Peyer's patch (tissue), 4 donors: ENCODE measurements around the gene COL3A1. TPM values are rescaled to one million over a fixed set of nuclear protein-coding genes. Genes with fewer than 3 reads are reported as not detected.

ENCODE experiments used
- DNase-seq, 3 donors: peaks; one replicate each; pipeline ENCODE4 v3.0.0-alpha.2; 2017 to 2019
- H3K27ac ChIP-seq, 4 donors: fragments of 200-600 bp; sonication (generic); one replicate each; pipeline ENCODE4 v1.5.1; 2016 to 2019
- H3K27me3 ChIP-seq, 2 donors: fragments of 200-600 bp; sonication (generic); one replicate each; pipeline ENCODE4 v1.5.1; 2019
- H3K36me3 ChIP-seq, 3 donors: fragments of 200-600 bp; sonication (generic); one replicate each; pipeline ENCODE4 v1.5.1; 2016 to 2019
- H3K4me1 ChIP-seq, 4 donors: fragments of 200-600 bp; sonication (generic); one replicate each; pipeline ENCODE4 v1.5.1; 2016 to 2019
- H3K4me3 ChIP-seq, 4 donors: fragments of 200-600 bp; sonication (generic); 1 replicate in 3 of 4; 2 replicates in 1 of 4; pipeline ENCODE4 v1.5.1; 2016 to 2019; ENCODE audit warnings: mild to moderate bottlenecking in 1 of 4
- H3K9me3 ChIP-seq, 4 donors: fragments of 200-600 bp; sonication (generic); one replicate each; pipeline ENCODE4 v1.5.1; 2016 to 2019; ENCODE audit warnings: mild to moderate bottlenecking in 1 of 4
- POLR2A ChIP-seq, 2 donors: fragments of 450-650 bp; IDR thresholded peaks; one replicate each; pipeline ENCODE4 v1.5.1; 2017; ENCODE audit warnings: antibody characterized with exemption in 2 of 2, mild to moderate bottlenecking in 2 of 2, moderate library complexity in 2 of 2
- total RNA-seq, 4 donors: library from RNA; depleted of rRNA; stranded (reverse); fragments of >200 nt; gene quantifications; one replicate each; pipeline ENCODE4 v1.1.0, GENCODE V29; 2016
- TF ChIP-seq, protein P1 (sequence below), 6 experiments: fragments of 450-650 bp in 4 of 6; fragments of 200-600 bp in 2 of 6; sonication (generic) in 1 of 6; IDR thresholded peaks; one replicate each; pipeline ENCODE4 v1.5.1; 2017 to 2019; ENCODE audit warnings: antibody characterized with exemption in 6 of 6, mild to moderate bottlenecking in 3 of 6, moderate library complexity in 1 of 6

Gene COL3A1
- total RNA-seq, 4 donors from 2014 or later: 33.9 to 317 (median 69.9) TPM

DNA sequence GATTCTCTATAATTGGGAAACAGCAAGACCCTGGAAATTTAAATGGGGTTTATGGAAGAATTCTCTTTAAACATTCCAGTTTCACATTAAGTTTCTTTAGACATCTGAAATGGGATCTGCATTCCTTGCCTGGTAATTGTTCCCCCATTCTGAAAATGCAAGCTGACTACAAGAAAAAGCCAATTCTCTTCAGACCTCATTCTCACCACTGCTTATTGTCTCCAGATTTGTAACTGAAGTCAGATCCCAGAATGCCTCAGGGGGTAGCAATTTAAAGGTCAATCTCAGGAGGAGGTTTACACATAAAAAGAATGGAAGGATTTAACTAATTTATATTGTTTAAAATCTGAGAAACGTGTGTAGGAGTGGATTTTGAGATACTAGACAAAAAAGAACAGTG, 41.2 kb downstream of the COL3A1 start:
- Histone ChIP-seq H3K9me3 (no peaks in the 10 kb centered on the region), H3K4me3 (no peak overlapping the region), H3K27ac (peak overlapping the region in 1 of 4 donors; percentile 57), H3K27me3 (no peaks in the 10 kb centered on the region), H3K36me3 (no peaks in the 10 kb centered on the region), H3K4me1 (no peaks in the 10 kb centered on the region)
- TF ChIP-seq, protein P1, sequence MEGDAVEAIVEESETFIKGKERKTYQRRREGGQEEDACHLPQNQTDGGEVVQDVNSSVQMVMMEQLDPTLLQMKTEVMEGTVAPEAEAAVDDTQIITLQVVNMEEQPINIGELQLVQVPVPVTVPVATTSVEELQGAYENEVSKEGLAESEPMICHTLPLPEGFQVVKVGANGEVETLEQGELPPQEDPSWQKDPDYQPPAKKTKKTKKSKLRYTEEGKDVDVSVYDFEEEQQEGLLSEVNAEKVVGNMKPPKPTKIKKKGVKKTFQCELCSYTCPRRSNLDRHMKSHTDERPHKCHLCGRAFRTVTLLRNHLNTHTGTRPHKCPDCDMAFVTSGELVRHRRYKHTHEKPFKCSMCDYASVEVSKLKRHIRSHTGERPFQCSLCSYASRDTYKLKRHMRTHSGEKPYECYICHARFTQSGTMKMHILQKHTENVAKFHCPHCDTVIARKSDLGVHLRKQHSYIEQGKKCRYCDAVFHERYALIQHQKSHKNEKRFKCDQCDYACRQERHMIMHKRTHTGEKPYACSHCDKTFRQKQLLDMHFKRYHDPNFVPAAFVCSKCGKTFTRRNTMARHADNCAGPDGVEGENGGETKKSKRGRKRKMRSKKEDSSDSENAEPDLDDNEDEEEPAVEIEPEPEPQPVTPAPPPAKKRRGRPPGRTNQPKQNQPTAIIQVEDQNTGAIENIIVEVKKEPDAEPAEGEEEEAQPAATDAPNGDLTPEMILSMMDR (IDR thresholded peaks at IDR 0.05): no peak
- TF ChIP-seq POLR2A (IDR thresholded peaks at IDR 0.05): no peak
- no peak for DNase-seq

DNA sequence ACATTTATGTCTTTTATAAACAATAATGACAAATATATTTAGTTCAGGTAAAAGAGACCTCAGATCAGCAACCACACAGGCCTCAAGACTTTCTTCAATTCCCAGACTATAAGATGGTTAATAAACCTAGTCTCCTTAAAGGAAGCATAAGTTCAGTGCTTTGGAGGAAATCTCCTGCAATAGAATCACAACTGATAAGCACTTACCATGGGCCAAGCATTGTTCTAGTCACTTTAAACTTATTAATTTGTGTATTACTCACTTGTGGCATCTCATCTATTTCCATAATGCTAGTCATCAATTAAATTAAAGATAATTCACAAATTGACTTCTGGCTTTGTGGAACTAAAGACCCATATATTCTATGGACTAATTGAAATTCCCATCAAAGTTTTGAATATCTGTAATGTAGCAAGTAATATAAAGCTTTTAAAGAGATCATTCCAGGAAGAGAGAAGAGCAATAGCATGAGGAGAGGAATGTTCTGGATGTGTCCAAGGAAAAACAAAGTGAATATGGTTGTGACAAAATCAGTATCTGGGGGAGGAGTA, 42.2 kb downstream of the COL3A1 start:
- Histone ChIP-seq H3K9me3 (no peaks in the 10 kb centered on the region), H3K27ac (no peak overlapping the region), H3K36me3 (no peaks in the 10 kb centered on the region), H3K27me3 (no peaks in the 10 kb centered on the region), H3K4me1 (no peaks in the 10 kb centered on the region), H3K4me3 (no peak overlapping the region)
- TF ChIP-seq POLR2A (IDR thresholded peaks at IDR 0.05): no peak
- TF ChIP-seq, protein P1 (IDR thresholded peaks at IDR 0.05): no peak
- DNase-seq: no peak

DNA sequence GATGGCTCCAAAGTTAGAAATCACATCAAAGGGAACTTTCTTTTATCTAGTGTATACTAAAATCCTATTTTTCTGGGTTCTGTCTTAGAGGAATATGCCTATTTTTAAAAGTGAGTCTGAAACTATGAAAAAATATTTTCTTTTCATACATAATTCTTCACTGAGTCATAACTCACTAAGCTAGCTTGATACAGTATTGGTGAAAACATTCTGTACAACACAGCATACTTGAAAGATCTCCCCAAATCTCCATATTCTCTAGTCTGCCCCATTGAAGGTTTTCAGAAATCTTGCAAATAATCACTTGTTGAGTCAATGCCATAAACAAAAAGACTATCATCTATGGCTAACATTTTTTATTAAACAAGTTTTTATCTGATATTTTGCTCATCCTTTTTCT, 44.5 kb downstream of the COL3A1 start:
- TF ChIP-seq, protein P1 (IDR thresholded peaks at IDR 0.05): no peak
- TF ChIP-seq POLR2A (IDR thresholded peaks at IDR 0.05): no peak
- DNase-seq: no peak
- no peaks in the 10 kb centered on the region for H3K27me3 ChIP-seq

DNA sequence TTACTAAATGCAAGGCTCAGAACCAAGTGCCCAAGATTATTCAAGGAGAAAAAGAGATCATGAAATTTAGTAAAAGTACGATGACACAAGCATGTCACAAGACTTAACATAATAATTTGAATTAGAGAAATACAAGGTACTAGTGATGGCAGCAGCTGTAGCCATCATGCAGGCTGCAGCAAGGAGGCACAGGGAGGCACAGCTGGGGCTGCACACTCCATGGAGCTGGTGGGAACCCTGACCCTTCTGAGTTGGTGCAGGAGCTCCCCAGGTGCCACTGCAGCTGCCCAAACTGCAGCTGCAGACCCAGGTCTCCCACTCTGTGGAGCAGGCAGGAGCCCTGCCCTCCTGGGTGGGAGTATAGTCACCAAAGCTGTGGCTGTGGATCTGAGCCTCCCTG, 46.0 kb downstream of the COL3A1 start:
- no peak overlapping the region for H3K27ac ChIP-seq

More for the DNA sequence above, 44.5 kb downstream of the COL3A1 start:
- no peaks in the 10 kb centered on the region for H3K9me3 ChIP-seq
- no peak overlapping the region for H3K4me3 ChIP-seq
- H3K4me1 ChIP-seq: no peaks in the 10 kb centered on the region
- no peaks in the 10 kb centered on the region for H3K36me3 ChIP-seq
- H3K27ac ChIP-seq: no peak overlapping the region

DNA sequence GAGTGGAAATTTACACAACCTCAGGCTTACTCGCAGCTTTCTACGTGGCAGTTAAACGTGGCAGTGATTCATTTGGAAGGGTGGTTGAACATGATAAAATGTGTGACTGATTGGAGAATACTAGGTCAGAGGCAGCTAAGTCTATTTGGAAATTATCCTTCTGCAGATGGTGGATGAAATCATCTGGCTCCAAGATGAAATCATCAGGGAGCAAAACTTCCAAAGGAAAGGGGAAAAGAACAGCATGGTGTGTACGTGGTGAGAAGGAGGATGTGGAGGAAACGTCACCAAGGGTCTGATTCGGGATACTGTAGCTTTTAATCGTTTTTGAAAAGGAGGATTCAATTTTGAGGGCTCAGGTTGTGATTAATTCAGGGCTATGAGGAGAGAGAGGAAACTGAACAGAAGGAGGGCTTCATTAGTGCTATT, 47.9 kb downstream of the COL3A1 start:
- Histone ChIP-seq H3K4me3 (no peak overlapping the region), H3K4me1 (no peaks in the 10 kb centered on the region), H3K27ac (peak overlapping the region in 2 of 4 donors; percentile 19 to 25), H3K27me3 (no peaks in the 10 kb centered on the region), H3K9me3 (no peaks in the 10 kb centered on the region), H3K36me3 (no peaks in the 10 kb centered on the region)
- no peak for DNase-seq
- TF ChIP-seq, protein P1 (IDR thresholded peaks at IDR 0.05): no peak
- no peak for TF ChIP-seq POLR2A (IDR thresholded peaks at IDR 0.05)

More for the DNA sequence above, 46.0 kb downstream of the COL3A1 start:
- no peak overlapping the region for H3K4me3 ChIP-seq
- H3K27me3 ChIP-seq: no peaks in the 10 kb centered on the region
- H3K36me3 ChIP-seq: no peaks in the 10 kb centered on the region
- H3K4me1 ChIP-seq: no peaks in the 10 kb centered on the region
- TF ChIP-seq, protein P1 (IDR thresholded peaks at IDR 0.05): no peak
- no peak for TF ChIP-seq POLR2A (IDR thresholded peaks at IDR 0.05)
- H3K9me3 ChIP-seq: no peaks in the 10 kb centered on the region
- no peak for DNase-seq

DNA sequence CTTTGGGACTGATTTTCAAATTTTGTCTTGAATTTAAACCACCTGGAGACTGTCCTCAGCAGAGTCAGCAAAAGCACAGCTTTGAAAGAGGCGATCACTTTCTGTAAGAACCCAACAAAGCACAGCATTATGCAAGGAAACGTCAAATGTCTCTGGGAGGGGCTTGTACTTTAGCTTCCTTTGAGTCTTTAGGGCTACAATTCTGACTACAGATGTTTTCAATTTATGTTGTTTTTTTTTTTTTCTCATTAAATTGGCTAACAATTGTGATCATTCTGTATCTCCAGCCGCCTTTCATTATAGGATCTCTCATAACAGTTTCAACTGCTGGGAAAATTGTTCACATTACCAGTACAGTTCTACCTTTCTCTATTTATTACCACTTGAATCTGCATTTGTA, 48.3 kb downstream of the COL3A1 start:
- Histone ChIP-seq H3K9me3 (no peaks in the 10 kb centered on the region), H3K27ac (peak overlapping the region in 1 of 4 donors; percentile 25), H3K4me1 (no peaks in the 10 kb centered on the region), H3K4me3 (no peak overlapping the region), H3K36me3 (no peaks in the 10 kb centered on the region), H3K27me3 (no peaks in the 10 kb centered on the region)
- DNase-seq: no peak
- no peak for TF ChIP-seq POLR2A (IDR thresholded peaks at IDR 0.05)
- TF ChIP-seq, protein P1 (IDR thresholded peaks at IDR 0.05): no peak
